Astrocyte (in vitro differentiated cells and primary cell): ENCODE results near the gene RARB. TPM values are rescaled to one million over a fixed set of nuclear protein-coding genes. Genes with fewer than 3 reads are reported as not detected.
A peak's percentile ranks its signal among the peaks of the same experiment; 100 is the strongest.

ENCODE experiments used
- DNase-seq: peaks from one replicate; pipeline ENCODE4 v3.0.0-alpha.2; 2010; ENCODE audit warnings: low read depth
- FAIRE-seq: peaks from 2 replicates; lab custom pipeline; 2011; peaks lifted over from hg19 to GRCh38; lab: Jason Lieb, UNC
- H2AFZ ChIP-seq: 2 replicates; pipeline ENCODE4 v1.6.0; 2012; ENCODE audit warnings: low read depth, low read length, inconsistent platforms
- H3K27ac ChIP-seq: 2 replicates; pipeline ENCODE4 v1.5.1; 2011; ENCODE audit warnings: low read depth, low read length, inconsistent platforms
- H3K27me3 ChIP-seq: 2 replicates; pipeline ENCODE4 v1.6.0; 2011; ENCODE audit warnings: low read length, inconsistent platforms; ENCODE audit not compliant: insufficient read depth
- H3K36me3 ChIP-seq: 2 replicates; pipeline ENCODE4 v1.5.1; 2011; ENCODE audit warnings: low read length, inconsistent platforms; ENCODE audit not compliant: insufficient read depth
- H3K4me1 ChIP-seq: 2 replicates; pipeline ENCODE4 v1.5.1; 2011; ENCODE audit warnings: low read length, inconsistent platforms; ENCODE audit not compliant: insufficient read depth
- H3K4me2 ChIP-seq: 2 replicates; pipeline ENCODE4 v1.6.0; 2012; ENCODE audit warnings: low read length, inconsistent platforms
- H3K4me3 ChIP-seq: 2 replicates; pipeline ENCODE4 v1.5.1; 2011; ENCODE audit warnings: low read depth, mild to moderate bottlenecking, low read length, inconsistent platforms; ENCODE audit not compliant: insufficient read depth
- H3K79me2 ChIP-seq: 2 replicates; pipeline ENCODE4 v1.6.0; 2012; ENCODE audit warnings: mild to moderate bottlenecking, low read length, inconsistent platforms; ENCODE audit not compliant: insufficient read depth
- H3K9ac ChIP-seq: 2 replicates; pipeline ENCODE4 v1.6.0; 2012; ENCODE audit warnings: mild to moderate bottlenecking, low read length, inconsistent platforms
- H3K9me3 ChIP-seq: 2 replicates; pipeline ENCODE4 v1.5.1; 2012; ENCODE audit warnings: low read depth, mild to moderate bottlenecking, low read length, inconsistent platforms; ENCODE audit not compliant: insufficient read depth
- H4K20me1 ChIP-seq: 2 replicates; pipeline ENCODE4 v1.6.0; 2012; ENCODE audit warnings: low read length, inconsistent platforms; ENCODE audit not compliant: insufficient read depth
- H3K27ac Mint-ChIP-seq: one replicate; pipeline ENCODE4 v1.8.0; 2021; ENCODE audit warnings: mild to moderate bottlenecking, mixed read lengths; ENCODE audit not compliant: unreplicated experiment
- H3K27me3 Mint-ChIP-seq: one replicate; pipeline ENCODE4 v1.8.0; 2021; ENCODE audit warnings: low read depth, mixed read lengths; ENCODE audit not compliant: unreplicated experiment
- H3K36me3 Mint-ChIP-seq: one replicate; pipeline ENCODE4 v1.8.0; 2021; ENCODE audit warnings: low read depth, mixed read lengths; ENCODE audit not compliant: unreplicated experiment
- H3K4me1 Mint-ChIP-seq: one replicate; pipeline ENCODE4 v1.8.0; 2021; ENCODE audit warnings: low read depth, mixed read lengths; ENCODE audit not compliant: unreplicated experiment
- H3K4me3 Mint-ChIP-seq: one replicate; pipeline ENCODE4 v1.8.0; 2021; ENCODE audit warnings: mild to moderate bottlenecking, moderate library complexity, mixed read lengths; ENCODE audit not compliant: unreplicated experiment
- H3K9me3 Mint-ChIP-seq: one replicate; pipeline ENCODE4 v1.8.0; 2021; ENCODE audit warnings: mild to moderate bottlenecking, mixed read lengths; ENCODE audit not compliant: unreplicated experiment
- EZH2 ChIP-seq: IDR thresholded peaks from 2 replicates; pipeline ENCODE4 v1.6.1; 2012; ENCODE audit warnings: mild to moderate bottlenecking, low read length, inconsistent platforms; ENCODE audit not compliant: insufficient read depth
- total RNA-seq: library from RNA; stranded (reverse); gene quantifications from 2 replicates; pipeline ENCODE4 v1.2.1, GENCODE V29; 2021
- TF ChIP-seq, protein P1 (sequence below): IDR thresholded peaks from 2 replicates; pipeline ENCODE4 v1.5.1; 2011; ENCODE audit warnings: low read depth, mild to moderate bottlenecking, inconsistent platforms, low read length, moderate library complexity; ENCODE audit not compliant: insufficient read depth

The RARB gene
- total RNA-seq, 1 donor from 2014 or later = 0.27 TPM

DNA sequence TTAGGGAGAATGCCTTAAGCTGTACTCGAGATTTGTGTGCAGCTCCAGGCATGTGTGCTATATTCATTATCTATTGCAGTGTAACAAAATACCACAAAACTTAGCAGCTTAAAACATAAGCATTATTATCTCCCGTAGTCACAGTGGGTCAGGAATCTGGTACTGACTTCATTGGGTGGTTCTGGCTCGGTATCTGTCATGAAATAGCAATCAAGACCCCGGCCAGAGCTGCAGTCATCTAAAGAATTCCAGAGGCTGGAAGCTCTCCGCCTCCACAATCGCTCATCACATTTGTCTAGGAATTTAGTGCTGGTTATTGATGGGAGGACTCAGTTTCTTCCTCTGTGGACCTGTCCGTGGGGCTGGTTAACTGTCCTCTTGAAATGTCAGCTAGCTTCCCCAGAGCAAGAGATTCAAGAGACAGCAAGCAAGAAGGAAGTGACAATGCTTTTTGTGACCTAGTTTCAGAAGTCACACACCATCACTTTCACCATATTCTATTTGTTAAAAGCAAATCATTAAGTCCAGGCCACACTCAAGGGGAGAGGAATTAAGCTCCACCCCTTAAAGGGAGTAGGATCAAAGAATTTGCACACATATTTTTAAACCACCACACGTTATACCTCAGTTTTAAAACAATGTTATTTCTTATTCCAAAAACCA lies 160.5 kb downstream of the RARB start:
- H2AFZ ChIP-seq = no peak overlapping the region
- FAIRE-seq (no peak), DNase-seq (peak; percentile 61)
- H3K36me3 Mint-ChIP-seq = peaks cover 2% of the 10 kb centered on the region
- H3K27me3 ChIP-seq = no peaks in the 10 kb centered on the region
- no peak overlapping the region for H3K4me2 ChIP-seq
- H3K4me3 Mint-ChIP-seq = no peak overlapping the region
- H3K79me2 ChIP-seq = no peaks in the 10 kb centered on the region
- no peaks in the 10 kb centered on the region for H4K20me1 ChIP-seq
- no peaks in the 10 kb centered on the region for H3K36me3 ChIP-seq
- H3K4me1 Mint-ChIP-seq = peaks cover 26% of the 10 kb centered on the region
- peaks cover 3% of the 10 kb centered on the region for H3K9me3 Mint-ChIP-seq
- peak overlapping the region; percentile 19 for H3K27ac ChIP-seq
- TF ChIP-seq EZH2 = no peak
- TF ChIP-seq, protein P1, sequence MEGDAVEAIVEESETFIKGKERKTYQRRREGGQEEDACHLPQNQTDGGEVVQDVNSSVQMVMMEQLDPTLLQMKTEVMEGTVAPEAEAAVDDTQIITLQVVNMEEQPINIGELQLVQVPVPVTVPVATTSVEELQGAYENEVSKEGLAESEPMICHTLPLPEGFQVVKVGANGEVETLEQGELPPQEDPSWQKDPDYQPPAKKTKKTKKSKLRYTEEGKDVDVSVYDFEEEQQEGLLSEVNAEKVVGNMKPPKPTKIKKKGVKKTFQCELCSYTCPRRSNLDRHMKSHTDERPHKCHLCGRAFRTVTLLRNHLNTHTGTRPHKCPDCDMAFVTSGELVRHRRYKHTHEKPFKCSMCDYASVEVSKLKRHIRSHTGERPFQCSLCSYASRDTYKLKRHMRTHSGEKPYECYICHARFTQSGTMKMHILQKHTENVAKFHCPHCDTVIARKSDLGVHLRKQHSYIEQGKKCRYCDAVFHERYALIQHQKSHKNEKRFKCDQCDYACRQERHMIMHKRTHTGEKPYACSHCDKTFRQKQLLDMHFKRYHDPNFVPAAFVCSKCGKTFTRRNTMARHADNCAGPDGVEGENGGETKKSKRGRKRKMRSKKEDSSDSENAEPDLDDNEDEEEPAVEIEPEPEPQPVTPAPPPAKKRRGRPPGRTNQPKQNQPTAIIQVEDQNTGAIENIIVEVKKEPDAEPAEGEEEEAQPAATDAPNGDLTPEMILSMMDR = no peak
- no peak overlapping the region for H3K9ac ChIP-seq
- no peak overlapping the region for H3K4me3 ChIP-seq
- no peaks in the 10 kb centered on the region for H3K9me3 ChIP-seq
- no peaks in the 10 kb centered on the region for H3K27me3 Mint-ChIP-seq
- H3K4me1 ChIP-seq = peaks cover 34% of the 10 kb centered on the region
- H3K27ac Mint-ChIP-seq = no peak overlapping the region

DNA sequence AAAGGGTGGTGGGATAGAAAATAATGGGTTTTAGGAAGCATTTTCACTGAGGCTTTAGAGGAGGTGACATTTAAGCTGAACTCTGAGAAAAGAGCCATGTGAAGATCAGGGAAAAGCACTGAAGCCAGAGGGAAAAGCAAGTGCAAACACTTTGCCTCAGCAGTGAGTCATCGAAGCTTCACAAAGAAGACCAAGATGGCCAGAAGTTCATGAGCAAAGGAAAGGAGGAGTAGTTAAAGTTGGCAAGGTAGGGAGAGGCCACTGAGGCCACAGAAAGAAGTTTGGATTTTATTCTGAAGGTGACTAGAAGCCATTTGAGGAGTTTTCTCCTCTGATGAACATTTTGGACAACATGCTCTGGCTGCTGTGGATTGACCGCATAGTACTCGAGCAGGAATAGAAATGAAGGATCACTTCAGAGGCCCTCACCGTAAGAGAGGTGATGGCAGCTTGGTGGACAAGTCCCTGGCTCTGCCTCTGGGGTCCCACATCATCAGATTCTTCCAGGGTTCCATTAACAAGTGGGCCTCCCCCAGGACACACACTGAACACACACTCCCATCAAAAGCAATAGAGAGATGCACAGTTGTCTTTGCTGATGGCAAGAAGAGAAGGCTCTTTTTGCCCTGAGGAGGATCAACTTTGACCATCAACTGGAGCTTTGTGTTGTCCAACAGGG lies 161.2 kb downstream of the RARB start:
- Histone ChIP-seq H3K9ac (no peak overlapping the region), H4K20me1 (no peaks in the 10 kb centered on the region), H3K4me3 (no peak overlapping the region), H3K4me1 (peaks cover 35% of the 10 kb centered on the region), H3K27ac (peak overlapping the region; percentile 19), H3K4me2 (no peak overlapping the region), H3K79me2 (no peaks in the 10 kb centered on the region), H3K9me3 (no peaks in the 10 kb centered on the region), H2AFZ (no peak overlapping the region), H3K36me3 (no peaks in the 10 kb centered on the region), H3K27me3 (no peaks in the 10 kb centered on the region)
- FAIRE-seq (no peak), DNase-seq (peak; percentile 29)
- Mint-ChIP-seq H3K36me3 (no peaks in the 10 kb centered on the region), H3K4me1 (peaks cover 26% of the 10 kb centered on the region), H3K9me3 (peaks cover 3% of the 10 kb centered on the region), H3K27ac (no peak overlapping the region), H3K27me3 (no peaks in the 10 kb centered on the region), H3K4me3 (no peak overlapping the region)
- TF ChIP-seq, protein P1 = no peak
- no peak for TF ChIP-seq EZH2
